Fibroblast of villous mesenchyme (primary cell): ENCODE measurements around the gene SMIM29. TPM values are rescaled to one million over a fixed set of nuclear protein-coding genes. Genes with fewer than 3 reads are reported as not detected.
A peak's percentile ranks its signal among the peaks of the same experiment; 100 is the strongest.

Source experiments
- DNase-seq: peaks from one replicate; pipeline ENCODE4 v3.0.0-alpha.2; 2010; ENCODE audit warnings: low read depth
- H3K4me3 ChIP-seq: 2 replicates; pipeline ENCODE4 v1.5.1; 2011; ENCODE audit warnings: low read depth, mild to moderate bottlenecking, low read length
- CTCF ChIP-seq: IDR thresholded peaks from 2 replicates; pipeline ENCODE4 v1.5.1; 2012; ENCODE audit warnings: low read depth, mild to moderate bottlenecking, low read length; ENCODE audit not compliant: insufficient read depth
- total RNA-seq: library from RNA; depleted of rRNA; stranded (reverse); fragments of >200 nt; gene quantifications from 2 replicates; pipeline ENCODE4 v1.2.3, GENCODE V29; 2012

The SMIM29 gene
- total RNA-seq, 1 donor: 22.5 TPM

- peak overlapping the region; percentile 70 for H3K4me3 ChIP-seq
- peak; percentile 57 for DNase-seq
These were observed 13.3 kb downstream of the SMIM29 start for GRCh38 chr6:34235307-34236130.

GRCh38 chr6:34234667-34235306 lies 14.0 kb downstream of the SMIM29 start:
- TF ChIP-seq CTCF: no peak
- no peak overlapping the region for H3K4me3 ChIP-seq
- DNase-seq: no peak

More at GRCh38 chr6:34235307-34236130, 13.3 kb downstream of the SMIM29 start:
- TF ChIP-seq CTCF: peak; percentile 8

GRCh38 chr6:34233867-34234266 lies 14.9 kb downstream of the SMIM29 start:
- TF ChIP-seq CTCF: no peak
- H3K4me3 ChIP-seq: no peak overlapping the region
- DNase-seq: no peak

- no peak overlapping the region for H3K4me3 ChIP-seq
- DNase-seq: no peak
- TF ChIP-seq CTCF: no peak
These were observed 15.9 kb downstream of the SMIM29 start for GRCh38 chr6:34232901-34233300.

GRCh38 chr6:34231566-34232336 lies 17.1 kb downstream of the SMIM29 start:
- no peak overlapping the region for H3K4me3 ChIP-seq
- no peak for TF ChIP-seq CTCF
- DNase-seq: no peak

- DNase-seq: no peak
- TF ChIP-seq CTCF: no peak
These were observed 18.0 kb downstream of the SMIM29 start for GRCh38 chr6:34230653-34231371.

More at GRCh38 chr6:34230653-34231371, 18.0 kb downstream of the SMIM29 start:
- H3K4me3 ChIP-seq: no peak overlapping the region
